HepG2 (cell line): ENCODE data around the gene PRCD.

Experiments
- EZH2 ChIP-seq: conservative IDR thresholded peaks from 2 replicates; pipeline ENCODE4 v1.6.1; 2012; ENCODE audit warnings: mild to moderate bottlenecking, low read depth, low read length, moderate library complexity
- FOSL2 ChIP-seq: sonication (generic); formaldehyde crosslinking; IDR thresholded peaks from 2 replicates; pipeline ENCODE4 v1.4.0; 2020; ENCODE audit warnings: missing genetic modification reagents
- POLR2A ChIP-seq, 2 experiments: IDR thresholded peaks; 2 replicates each; pipeline ENCODE4 v1.6.1; 2011; ENCODE audit warnings: low read depth in 2 of 2, low read length in 2 of 2, mild to moderate bottlenecking in 1 of 2, moderate library complexity in 1 of 2; ENCODE audit not compliant: insufficient read depth in 1 of 2
- SIX1 ChIP-seq: sonication (generic); formaldehyde crosslinking; IDR thresholded peaks from 2 replicates; pipeline ENCODE4 v1.4.0; 2020; ENCODE audit warnings: missing genetic modification reagents, borderline replicate concordance
- ZSCAN30 ChIP-seq: sonication (generic); formaldehyde crosslinking; IDR thresholded peaks from 2 replicates; pipeline ENCODE4 v1.5.0; 2020; ENCODE audit warnings: mild to moderate bottlenecking, missing genetic modification reagents
- TF ChIP-seq, protein P1 (sequence below): sonication (generic); formaldehyde crosslinking; IDR thresholded peaks from 2 replicates; pipeline ENCODE4 v1.4.0; 2020; ENCODE audit warnings: low read depth, missing genetic modification reagents
- TF ChIP-seq, protein P2 (sequence below): IDR thresholded peaks from 2 replicates; pipeline ENCODE4 v1.6.1; 2016; ENCODE audit warnings: low read depth
- TF ChIP-seq, protein P3 (sequence below): sonication (generic); formaldehyde crosslinking; IDR thresholded peaks from 2 replicates; pipeline ENCODE4 v1.4.0; 2020; ENCODE audit warnings: missing genetic modification reagents
- TF ChIP-seq, protein P4 (sequence below): sonication (generic); formaldehyde crosslinking; IDR thresholded peaks from 2 replicates; pipeline ENCODE4 v1.5.0; 2020; ENCODE audit warnings: mild to moderate bottlenecking, missing genetic modification reagents, moderate library complexity

DNA sequence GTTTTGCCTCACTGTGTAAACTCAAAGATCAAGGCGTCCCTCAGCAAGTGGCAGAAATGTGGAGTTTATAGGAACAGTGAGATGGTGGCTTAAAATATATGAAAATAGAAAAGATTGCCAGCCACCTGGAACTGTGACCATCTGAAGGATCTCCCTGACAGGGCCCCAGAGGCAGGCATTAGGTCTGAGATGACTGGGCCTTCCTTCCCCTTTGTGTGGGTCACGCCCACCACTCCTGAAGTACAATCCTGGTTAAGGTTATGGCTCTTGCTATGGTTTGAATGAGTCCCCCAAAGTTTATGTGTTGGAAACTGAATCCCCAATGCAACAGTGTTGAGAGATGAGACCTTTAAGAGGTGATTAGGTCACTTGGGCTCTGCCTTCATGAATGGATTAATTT is 39.4 kb downstream of the PRCD start:
- TF ChIP-seq, protein P1, sequence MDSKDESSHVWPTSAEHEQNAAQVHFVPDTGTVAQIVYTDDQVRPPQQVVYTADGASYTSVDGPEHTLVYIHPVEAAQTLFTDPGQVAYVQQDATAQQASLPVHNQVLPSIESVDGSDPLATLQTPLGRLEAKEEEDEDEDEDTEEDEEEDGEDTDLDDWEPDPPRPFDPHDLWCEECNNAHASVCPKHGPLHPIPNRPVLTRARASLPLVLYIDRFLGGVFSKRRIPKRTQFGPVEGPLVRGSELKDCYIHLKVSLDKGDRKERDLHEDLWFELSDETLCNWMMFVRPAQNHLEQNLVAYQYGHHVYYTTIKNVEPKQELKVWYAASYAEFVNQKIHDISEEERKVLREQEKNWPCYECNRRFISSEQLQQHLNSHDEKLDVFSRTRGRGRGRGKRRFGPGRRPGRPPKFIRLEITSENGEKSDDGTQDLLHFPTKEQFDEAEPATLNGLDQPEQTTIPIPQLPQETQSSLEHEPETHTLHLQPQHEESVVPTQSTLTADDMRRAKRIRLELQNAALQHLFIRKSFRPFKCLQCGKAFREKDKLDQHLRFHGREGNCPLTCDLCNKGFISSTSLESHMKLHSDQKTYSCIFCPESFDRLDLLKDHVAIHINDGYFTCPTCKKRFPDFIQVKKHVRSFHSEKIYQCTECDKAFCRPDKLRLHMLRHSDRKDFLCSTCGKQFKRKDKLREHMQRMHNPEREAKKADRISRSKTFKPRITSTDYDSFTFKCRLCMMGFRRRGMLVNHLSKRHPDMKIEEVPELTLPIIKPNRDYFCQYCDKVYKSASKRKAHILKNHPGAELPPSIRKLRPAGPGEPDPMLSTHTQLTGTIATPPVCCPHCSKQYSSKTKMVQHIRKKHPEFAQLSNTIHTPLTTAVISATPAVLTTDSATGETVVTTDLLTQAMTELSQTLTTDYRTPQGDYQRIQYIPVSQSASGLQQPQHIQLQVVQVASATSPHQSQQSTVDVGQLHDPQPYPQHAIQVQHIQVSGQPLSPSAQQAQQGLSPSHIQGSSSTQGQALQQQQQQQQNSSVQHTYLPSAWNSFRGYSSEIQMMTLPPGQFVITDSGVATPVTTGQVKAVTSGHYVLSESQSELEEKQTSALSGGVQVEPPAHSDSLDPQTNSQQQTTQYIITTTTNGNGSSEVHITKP (CRISPR knock-in tag) = no peak
- no peak for TF ChIP-seq POLR2A (IDR thresholded peaks at IDR 0.05; ENCODE audit: insufficient read depth in 1 of 2, low read depth in 2 of 2, low read length in 2 of 2)
- TF ChIP-seq, protein P2, sequence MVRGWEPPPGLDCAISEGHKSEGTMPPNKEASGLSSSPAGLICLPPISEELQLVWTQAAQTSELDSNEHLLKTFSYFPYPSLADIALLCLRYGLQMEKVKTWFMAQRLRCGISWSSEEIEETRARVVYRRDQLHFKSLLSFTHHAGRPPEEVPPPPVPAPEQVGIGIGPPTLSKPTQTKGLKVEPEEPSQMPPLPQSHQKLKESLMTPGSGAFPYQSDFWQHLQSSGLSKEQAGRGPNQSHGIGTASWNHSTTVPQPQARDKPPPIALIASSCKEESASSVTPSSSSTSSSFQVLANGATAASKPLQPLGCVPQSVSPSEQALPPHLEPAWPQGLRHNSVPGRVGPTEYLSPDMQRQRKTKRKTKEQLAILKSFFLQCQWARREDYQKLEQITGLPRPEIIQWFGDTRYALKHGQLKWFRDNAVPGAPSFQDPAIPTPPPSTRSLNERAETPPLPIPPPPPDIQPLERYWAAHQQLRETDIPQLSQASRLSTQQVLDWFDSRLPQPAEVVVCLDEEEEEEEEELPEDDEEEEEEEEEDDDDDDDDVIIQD (CRISPR knock-in tag) = no peak
- no peak for TF ChIP-seq FOSL2 (CRISPR knock-in tag)
- no peak for TF ChIP-seq ZSCAN30 (CRISPR knock-in tag)
- TF ChIP-seq EZH2 = no peak
- TF ChIP-seq, protein P3, sequence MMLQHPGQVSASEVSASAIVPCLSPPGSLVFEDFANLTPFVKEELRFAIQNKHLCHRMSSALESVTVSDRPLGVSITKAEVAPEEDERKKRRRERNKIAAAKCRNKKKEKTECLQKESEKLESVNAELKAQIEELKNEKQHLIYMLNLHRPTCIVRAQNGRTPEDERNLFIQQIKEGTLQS (CRISPR knock-in tag) = no peak
- no peak for TF ChIP-seq SIX1
- TF ChIP-seq, protein P4, sequence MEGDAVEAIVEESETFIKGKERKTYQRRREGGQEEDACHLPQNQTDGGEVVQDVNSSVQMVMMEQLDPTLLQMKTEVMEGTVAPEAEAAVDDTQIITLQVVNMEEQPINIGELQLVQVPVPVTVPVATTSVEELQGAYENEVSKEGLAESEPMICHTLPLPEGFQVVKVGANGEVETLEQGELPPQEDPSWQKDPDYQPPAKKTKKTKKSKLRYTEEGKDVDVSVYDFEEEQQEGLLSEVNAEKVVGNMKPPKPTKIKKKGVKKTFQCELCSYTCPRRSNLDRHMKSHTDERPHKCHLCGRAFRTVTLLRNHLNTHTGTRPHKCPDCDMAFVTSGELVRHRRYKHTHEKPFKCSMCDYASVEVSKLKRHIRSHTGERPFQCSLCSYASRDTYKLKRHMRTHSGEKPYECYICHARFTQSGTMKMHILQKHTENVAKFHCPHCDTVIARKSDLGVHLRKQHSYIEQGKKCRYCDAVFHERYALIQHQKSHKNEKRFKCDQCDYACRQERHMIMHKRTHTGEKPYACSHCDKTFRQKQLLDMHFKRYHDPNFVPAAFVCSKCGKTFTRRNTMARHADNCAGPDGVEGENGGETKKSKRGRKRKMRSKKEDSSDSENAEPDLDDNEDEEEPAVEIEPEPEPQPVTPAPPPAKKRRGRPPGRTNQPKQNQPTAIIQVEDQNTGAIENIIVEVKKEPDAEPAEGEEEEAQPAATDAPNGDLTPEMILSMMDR (CRISPR knock-in tag) = no peak
